Activated effector memory CD4-positive, alpha-beta T cell treated with Interleukin-2 at 50 U/mL for 16 hours (primary cell): ENCODE data around the gene DIP2C.

Experiments
- DNase-seq: peaks from one replicate; pipeline ENCODE4 v3.0.0-alpha.2; 2020

The DIP2C gene

GRCh38 chr10:677038-677437 is 12.4 kb downstream of the DIP2C start:
- DNase-seq = no peak

GRCh38 chr10:676178-676577 is 13.3 kb downstream of the DIP2C start:
- DNase-seq = no peak

GRCh38 chr10:675532-675931 is 13.9 kb downstream of the DIP2C start:
- no peak for DNase-seq

GRCh38 chr10:673492-673891 is 16.0 kb downstream of the DIP2C start:
- no peak for DNase-seq

GRCh38 chr10:672992-673391 is 16.5 kb downstream of the DIP2C start:
- DNase-seq = no peak

- DNase-seq = no peak
Measured at GRCh38 chr10:672203-672602, 17.3 kb downstream of the DIP2C start.

- DNase-seq = no peak
Measured at GRCh38 chr10:670990-671389, 18.5 kb downstream of the DIP2C start.

GRCh38 chr10:670038-670437 is 19.4 kb downstream of the DIP2C start:
- no peak for DNase-seq

- no peak for DNase-seq
Measured at GRCh38 chr10:668786-669485, 20.5 kb downstream of the DIP2C start.

- DNase-seq = no peak
Measured at GRCh38 chr10:667602-668143, 21.8 kb downstream of the DIP2C start.

GRCh38 chr10:667096-667495 is 22.4 kb downstream of the DIP2C start:
- no peak for DNase-seq

GRCh38 chr10:666237-667012 is 23.0 kb downstream of the DIP2C start:
- no peak for DNase-seq

GRCh38 chr10:665579-666091 is 23.8 kb downstream of the DIP2C start:
- DNase-seq = no peak

GRCh38 chr10:664893-665292 is 24.6 kb downstream of the DIP2C start:
- DNase-seq = no peak

GRCh38 chr10:664301-664700 is 25.2 kb downstream of the DIP2C start:
- no peak for DNase-seq

GRCh38 chr10:663831-664251 is 25.6 kb downstream of the DIP2C start:
- no peak for DNase-seq

GRCh38 chr10:663466-663751 is 26.1 kb downstream of the DIP2C start:
- DNase-seq = no peak

- no peak for DNase-seq
Measured at GRCh38 chr10:662686-663465, 26.6 kb downstream of the DIP2C start.

GRCh38 chr10:662223-662605 is 27.3 kb downstream of the DIP2C start:
- no peak for DNase-seq

- DNase-seq = no peak
Measured at GRCh38 chr10:661597-662222, 27.8 kb downstream of the DIP2C start.

- no peak for DNase-seq
Measured at GRCh38 chr10:660970-661596, 28.4 kb downstream of the DIP2C start.

GRCh38 chr10:660413-660969 is 29.0 kb downstream of the DIP2C start:
- DNase-seq = no peak
